Measurements from ENCODE around the gene ELK3.

- TF ChIP-seq CTCF (IDR thresholded peaks at IDR 0.05; ENCODE audit: control extremely low read depth in 1 of 3, insufficient read depth in 1 of 3, low read depth in 1 of 3, low read length in 3 of 3) (no peak), POLR2AphosphoS5 (IDR thresholded peaks at IDR 0.05; ENCODE audit: low read depth, low read length) (no peak), EZH2 (IDR thresholded peaks at IDR 0.05; ENCODE audit: low read depth, low read length, severe bottlenecking) (no peak)
These were observed 19.7 kb downstream of the ELK3 start for GRCh38 chr12:96213869-96214268.
